Measurements from ENCODE around the gene TIMM13. TPM values are rescaled to one million over a fixed set of nuclear protein-coding genes. Genes with fewer than 3 reads are reported as not detected.

The TIMM13 gene
- total RNA-seq, 1 experiment from 2014 or later = 81.8 TPM

GRCh38 chr19:2453431-2454025, 26.1 kb upstream of the TIMM13 start:
- BruUV-seq (replicated peaks) = no TSS peak
- CTCF ChIA-PET = interaction anchor here (0.6 to 1.4 kb wide), 3 partner anchors 10 to 291 kb away, joined by 3 to 8 read pairs (median 6); no protein-coding TSS in a partner anchor
- Mint-ChIP-seq H3K4me3 (ENCODE audit: low read depth, unreplicated experiment) (no peak overlapping the region), H3K36me3 (ENCODE audit: insufficient read depth, unreplicated experiment) (peaks cover 35% of the 10 kb centered on the region), H3K27me3 (ENCODE audit: unreplicated experiment) (no peaks in the 10 kb centered on the region), H3K27ac (ENCODE audit: unreplicated experiment) (no peak overlapping the region), H3K4me1 (ENCODE audit: low read depth, unreplicated experiment) (no peaks in the 10 kb centered on the region), H3K9me3 (ENCODE audit: low read depth, unreplicated experiment) (no peaks in the 10 kb centered on the region)
- TF ChIP-seq, protein P1, sequence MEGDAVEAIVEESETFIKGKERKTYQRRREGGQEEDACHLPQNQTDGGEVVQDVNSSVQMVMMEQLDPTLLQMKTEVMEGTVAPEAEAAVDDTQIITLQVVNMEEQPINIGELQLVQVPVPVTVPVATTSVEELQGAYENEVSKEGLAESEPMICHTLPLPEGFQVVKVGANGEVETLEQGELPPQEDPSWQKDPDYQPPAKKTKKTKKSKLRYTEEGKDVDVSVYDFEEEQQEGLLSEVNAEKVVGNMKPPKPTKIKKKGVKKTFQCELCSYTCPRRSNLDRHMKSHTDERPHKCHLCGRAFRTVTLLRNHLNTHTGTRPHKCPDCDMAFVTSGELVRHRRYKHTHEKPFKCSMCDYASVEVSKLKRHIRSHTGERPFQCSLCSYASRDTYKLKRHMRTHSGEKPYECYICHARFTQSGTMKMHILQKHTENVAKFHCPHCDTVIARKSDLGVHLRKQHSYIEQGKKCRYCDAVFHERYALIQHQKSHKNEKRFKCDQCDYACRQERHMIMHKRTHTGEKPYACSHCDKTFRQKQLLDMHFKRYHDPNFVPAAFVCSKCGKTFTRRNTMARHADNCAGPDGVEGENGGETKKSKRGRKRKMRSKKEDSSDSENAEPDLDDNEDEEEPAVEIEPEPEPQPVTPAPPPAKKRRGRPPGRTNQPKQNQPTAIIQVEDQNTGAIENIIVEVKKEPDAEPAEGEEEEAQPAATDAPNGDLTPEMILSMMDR (IDR thresholded peaks at IDR 0.05; ENCODE audit: unreplicated experiment) = no peak
- intact Hi-C loops (cut with micrococcal nuclease; ENCODE audit: unreplicated experiment) = no loop called here
- no peak for DNase-seq

GRCh38 chr19:2451741-2452140, 24.4 kb upstream of the TIMM13 start:
- H3K27me3 Mint-ChIP-seq (ENCODE audit: unreplicated experiment) = no peaks in the 10 kb centered on the region
- H3K4me1 Mint-ChIP-seq (ENCODE audit: low read depth, unreplicated experiment) = no peaks in the 10 kb centered on the region
- no peak overlapping the region for H3K27ac Mint-ChIP-seq (ENCODE audit: unreplicated experiment)
- BruUV-seq (replicated peaks) = no TSS peak
- H3K9me3 Mint-ChIP-seq (ENCODE audit: low read depth, unreplicated experiment) = no peaks in the 10 kb centered on the region
- TF ChIP-seq, protein P1 (IDR thresholded peaks at IDR 0.05; ENCODE audit: unreplicated experiment) = no peak
- no peak for DNase-seq
- intact Hi-C loops (cut with micrococcal nuclease; ENCODE audit: unreplicated experiment) = no loop called here
- CTCF ChIA-PET = no interaction called here
- H3K36me3 Mint-ChIP-seq (ENCODE audit: insufficient read depth, unreplicated experiment) = peaks cover 26% of the 10 kb centered on the region
- H3K4me3 Mint-ChIP-seq (ENCODE audit: low read depth, unreplicated experiment) = no peak overlapping the region

GRCh38 chr19:2451138-2451537, 23.8 kb upstream of the TIMM13 start:
- Mint-ChIP-seq H3K36me3 (ENCODE audit: insufficient read depth, unreplicated experiment) (peaks cover 24% of the 10 kb centered on the region), H3K27me3 (ENCODE audit: unreplicated experiment) (no peaks in the 10 kb centered on the region), H3K4me1 (ENCODE audit: low read depth, unreplicated experiment) (no peaks in the 10 kb centered on the region), H3K4me3 (ENCODE audit: low read depth, unreplicated experiment) (no peak overlapping the region), H3K27ac (ENCODE audit: unreplicated experiment) (no peak overlapping the region), H3K9me3 (ENCODE audit: low read depth, unreplicated experiment) (no peaks in the 10 kb centered on the region)
- CTCF ChIA-PET = no interaction called here
- TF ChIP-seq, protein P1 (IDR thresholded peaks at IDR 0.05; ENCODE audit: unreplicated experiment) = no peak
- no TSS peak for BruUV-seq (replicated peaks)
- DNase-seq = no peak
- intact Hi-C loops (cut with micrococcal nuclease; ENCODE audit: unreplicated experiment) = no loop called here

GRCh38 chr19:2449019-2449418, 21.6 kb upstream of the TIMM13 start:
- H3K9me3 Mint-ChIP-seq (ENCODE audit: low read depth, unreplicated experiment) = no peaks in the 10 kb centered on the region
- H3K27ac Mint-ChIP-seq (ENCODE audit: unreplicated experiment) = no peak overlapping the region
- peaks cover 16% of the 10 kb centered on the region for H3K36me3 Mint-ChIP-seq (ENCODE audit: insufficient read depth, unreplicated experiment)
- CTCF ChIA-PET = no interaction called here
- H3K4me3 Mint-ChIP-seq (ENCODE audit: low read depth, unreplicated experiment) = no peak overlapping the region
- BruUV-seq (replicated peaks) = no TSS peak
- intact Hi-C loops (cut with micrococcal nuclease; ENCODE audit: unreplicated experiment) = no loop called here
- H3K27me3 Mint-ChIP-seq (ENCODE audit: unreplicated experiment) = no peaks in the 10 kb centered on the region
- DNase-seq = no peak
- no peaks in the 10 kb centered on the region for H3K4me1 Mint-ChIP-seq (ENCODE audit: low read depth, unreplicated experiment)
- TF ChIP-seq, protein P1 (IDR thresholded peaks at IDR 0.05; ENCODE audit: unreplicated experiment) = no peak
